ENCODE results near the gene CAMP.

DNA sequence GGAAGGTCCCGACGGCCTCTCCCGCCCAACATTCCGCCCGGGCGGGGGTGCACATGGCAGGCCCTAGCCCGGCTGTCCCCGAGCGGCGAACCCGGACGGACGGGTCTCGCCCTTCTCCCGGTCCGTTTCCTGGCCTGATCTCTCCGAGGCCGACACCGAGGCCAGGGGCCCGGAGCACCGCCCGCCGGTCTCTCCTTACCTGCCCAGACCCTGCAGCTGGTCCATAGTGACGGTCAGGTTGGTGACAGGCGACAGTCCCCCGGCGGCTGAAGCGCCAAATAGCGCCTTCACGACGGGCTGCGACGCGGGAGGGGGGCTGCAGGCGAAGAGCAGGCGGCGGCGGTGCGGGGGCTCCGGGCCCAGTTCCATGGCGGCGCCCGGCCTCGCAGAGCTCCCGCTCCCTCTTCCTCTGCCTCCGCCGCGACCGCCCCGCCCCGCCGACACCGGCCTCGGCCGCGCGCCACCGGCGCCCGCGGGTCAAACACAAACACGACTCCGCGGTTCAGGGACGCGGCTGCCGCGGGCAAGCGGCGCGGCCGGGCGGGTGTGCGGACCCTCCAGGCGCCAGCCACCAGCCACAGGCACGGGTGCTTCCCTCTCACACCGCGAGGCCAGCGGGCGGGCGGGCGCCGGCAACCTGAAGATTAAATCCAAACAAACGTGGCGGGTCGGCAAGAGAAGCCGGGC lies 35.6 kb upstream of the CAMP start:
- TF ChIP-seq, protein P1, sequence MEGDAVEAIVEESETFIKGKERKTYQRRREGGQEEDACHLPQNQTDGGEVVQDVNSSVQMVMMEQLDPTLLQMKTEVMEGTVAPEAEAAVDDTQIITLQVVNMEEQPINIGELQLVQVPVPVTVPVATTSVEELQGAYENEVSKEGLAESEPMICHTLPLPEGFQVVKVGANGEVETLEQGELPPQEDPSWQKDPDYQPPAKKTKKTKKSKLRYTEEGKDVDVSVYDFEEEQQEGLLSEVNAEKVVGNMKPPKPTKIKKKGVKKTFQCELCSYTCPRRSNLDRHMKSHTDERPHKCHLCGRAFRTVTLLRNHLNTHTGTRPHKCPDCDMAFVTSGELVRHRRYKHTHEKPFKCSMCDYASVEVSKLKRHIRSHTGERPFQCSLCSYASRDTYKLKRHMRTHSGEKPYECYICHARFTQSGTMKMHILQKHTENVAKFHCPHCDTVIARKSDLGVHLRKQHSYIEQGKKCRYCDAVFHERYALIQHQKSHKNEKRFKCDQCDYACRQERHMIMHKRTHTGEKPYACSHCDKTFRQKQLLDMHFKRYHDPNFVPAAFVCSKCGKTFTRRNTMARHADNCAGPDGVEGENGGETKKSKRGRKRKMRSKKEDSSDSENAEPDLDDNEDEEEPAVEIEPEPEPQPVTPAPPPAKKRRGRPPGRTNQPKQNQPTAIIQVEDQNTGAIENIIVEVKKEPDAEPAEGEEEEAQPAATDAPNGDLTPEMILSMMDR (IDR thresholded peaks at IDR 0.05) = peak in 1 of 6 experiments; percentile 14
- TF ChIP-seq POLR2A (IDR thresholded peaks at IDR 0.05) = no peak

Measured in adrenal gland (tissue), 5 donors.